Measurements from ENCODE around the gene HOXA9.

The HOXA9 gene

DNA sequence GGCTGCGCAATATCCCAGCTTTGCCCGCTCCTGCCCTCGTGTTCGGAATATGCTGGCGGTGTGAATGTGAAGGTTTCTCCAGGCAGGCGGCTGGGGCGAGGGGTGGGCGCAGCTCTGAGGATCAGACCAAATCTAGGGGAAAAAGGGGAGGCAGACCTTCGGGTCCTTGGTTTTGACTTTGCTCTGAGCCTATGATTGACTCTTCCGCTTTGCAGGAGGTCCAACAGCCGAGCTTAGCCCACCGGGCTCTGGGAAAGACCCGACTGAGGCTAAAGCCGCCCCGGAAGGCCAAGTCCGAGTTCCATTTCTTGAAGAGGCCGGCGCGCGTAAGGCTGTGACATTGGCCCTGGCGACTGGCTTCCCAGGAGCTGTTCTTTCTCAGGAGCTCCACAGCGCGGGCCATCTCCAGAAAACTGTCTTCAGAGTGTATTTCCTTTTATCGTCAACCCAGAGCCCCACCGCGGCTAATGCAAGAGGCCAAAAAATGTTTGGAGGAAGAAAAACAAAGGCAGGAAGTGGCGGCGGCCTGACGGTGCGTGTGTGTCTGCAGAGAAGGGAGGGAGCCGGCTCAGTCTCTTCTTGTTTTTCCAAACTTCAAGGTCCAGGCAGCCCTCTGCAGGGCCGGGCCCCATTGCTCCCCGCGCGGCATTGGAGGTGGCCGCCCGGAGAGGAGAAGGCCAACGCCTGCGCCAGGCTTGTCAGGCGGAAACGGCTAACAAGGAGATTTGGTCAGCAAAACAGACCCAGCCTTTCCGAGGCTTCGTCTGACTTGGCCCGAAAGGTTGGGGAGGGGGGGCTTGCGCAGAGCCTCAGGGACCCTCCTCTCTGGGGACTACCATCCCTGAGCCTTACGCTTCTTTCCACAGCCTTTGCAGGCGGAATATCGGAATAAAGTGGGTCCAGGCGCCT lies 23.3 kb upstream of the HOXA9 start:
- no peak for DNase-seq (ENCODE audit: low read depth in 2 of 2)

DNA sequence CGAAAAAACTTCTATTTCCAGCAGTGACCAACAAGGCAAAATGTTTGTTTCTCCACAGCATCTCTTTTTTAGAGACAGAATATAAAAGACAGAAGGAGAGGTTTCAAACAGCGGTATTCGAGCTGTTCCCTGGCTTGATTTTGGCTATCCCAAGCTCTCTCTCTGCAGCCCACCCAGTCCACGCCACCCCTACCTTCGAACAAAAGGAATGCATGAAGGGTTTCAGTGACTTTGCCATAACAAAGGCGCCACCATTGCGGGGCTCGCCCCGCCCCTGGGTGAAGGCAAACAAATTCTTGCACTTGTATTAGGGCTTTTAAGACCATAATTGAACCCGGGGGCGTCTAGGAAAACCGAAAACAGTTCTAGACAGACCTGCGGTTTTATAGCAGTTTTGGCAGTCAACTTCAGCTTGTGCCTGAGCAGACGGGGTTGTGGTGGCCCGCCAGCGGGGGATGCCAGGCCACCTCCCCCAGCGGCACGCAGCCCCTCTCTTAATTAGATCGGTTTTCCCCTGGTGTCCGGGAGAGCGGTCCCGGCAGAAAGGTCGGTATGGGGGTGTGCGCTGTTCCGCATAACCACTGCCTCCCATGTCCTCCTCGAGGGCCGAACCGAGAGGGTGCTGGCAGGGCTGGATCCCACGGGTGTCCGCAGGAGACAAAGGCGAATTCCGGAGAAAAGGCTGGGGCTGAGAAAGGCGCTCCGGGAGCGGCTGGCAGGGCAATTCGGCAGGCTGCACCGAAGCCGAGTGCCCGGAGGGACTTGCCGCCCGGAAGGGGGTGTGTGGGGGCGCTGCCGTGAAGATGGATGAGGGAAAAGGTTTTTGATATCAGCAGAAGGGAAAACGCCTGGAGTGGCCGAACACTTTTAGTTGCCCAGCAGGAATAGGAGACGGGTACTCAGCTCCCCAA lies 22.4 kb upstream of the HOXA9 start:
- DNase-seq (ENCODE audit: low read depth in 2 of 2), result no peak

DNA sequence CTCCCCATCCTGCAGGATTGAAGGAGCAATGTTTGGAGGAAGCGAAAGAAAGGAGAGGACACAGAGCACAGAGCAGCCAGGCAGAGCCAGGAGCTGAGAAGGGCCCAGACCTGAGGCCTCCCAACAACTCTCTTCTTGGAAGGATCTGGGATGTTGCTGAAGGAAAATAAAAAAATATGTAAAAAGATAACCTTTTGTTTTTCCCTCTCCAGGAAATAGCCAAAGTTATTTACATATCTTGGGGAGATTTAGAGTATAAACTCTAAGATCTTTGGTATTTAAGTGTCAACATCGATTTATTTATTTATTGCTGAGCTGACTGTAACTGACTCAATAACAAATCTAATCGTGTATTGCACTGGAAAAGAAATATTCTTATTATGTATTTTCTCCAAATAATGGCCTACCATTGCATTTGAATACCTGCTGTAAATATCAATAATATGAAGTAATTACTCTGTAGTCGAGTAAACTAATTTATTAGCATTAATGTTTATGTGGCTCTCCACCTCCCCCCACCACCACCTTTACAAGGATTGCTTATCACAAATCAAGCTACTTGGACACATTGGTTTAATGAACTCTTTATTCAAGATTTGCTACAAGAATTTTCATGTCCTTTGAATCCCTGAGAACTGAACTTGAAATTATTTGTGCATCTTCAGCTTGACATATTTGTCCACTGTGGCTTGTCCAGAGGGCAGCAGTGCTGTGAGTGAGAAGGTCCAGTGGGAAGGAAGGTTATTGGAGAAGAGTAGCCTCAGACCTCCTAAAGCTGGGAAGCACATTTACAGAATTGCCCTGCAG lies 21.5 kb upstream of the HOXA9 start:
- no peak for DNase-seq (ENCODE audit: low read depth in 2 of 2)

DNA sequence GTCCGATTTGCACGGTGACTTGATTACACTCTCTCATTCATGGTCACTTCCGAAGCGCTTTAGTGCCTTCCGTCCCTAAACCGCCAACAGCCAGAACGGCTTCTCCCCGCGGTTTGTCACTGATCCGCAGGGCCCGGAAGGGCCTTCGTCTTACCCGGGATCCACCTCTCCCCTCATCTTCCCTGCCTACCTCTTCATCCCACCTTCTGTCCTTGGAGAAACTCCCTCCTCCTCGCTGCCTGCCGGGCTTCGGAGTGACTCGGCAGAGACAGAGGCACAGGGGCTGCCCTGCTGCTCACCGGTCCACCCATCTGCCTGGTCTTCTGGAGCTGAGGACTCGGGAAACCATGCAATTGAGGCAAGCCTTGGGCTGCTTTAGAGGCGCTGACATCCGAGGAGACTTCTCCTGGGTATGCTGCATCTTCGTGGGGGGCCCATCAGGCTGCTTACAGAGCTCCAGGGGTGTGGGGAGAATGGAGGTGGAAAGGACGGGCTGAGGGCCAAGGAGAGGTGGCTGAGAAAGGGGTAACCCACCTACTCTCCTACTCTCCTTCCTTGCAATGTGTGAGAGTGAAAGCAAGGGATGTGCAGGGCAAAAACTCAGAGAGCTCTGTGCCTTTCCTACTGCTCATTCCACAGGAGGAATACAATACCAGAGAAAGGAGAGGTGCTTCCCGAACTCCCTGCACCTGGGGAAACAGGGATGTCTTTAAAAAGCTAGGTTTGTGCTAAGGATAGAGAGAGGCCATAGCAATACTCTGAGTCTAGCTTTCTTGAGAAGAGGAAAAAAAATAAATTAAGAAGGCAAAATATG lies 20.7 kb upstream of the HOXA9 start:
- DNase-seq (ENCODE audit: low read depth in 2 of 2), result no peak

DNA sequence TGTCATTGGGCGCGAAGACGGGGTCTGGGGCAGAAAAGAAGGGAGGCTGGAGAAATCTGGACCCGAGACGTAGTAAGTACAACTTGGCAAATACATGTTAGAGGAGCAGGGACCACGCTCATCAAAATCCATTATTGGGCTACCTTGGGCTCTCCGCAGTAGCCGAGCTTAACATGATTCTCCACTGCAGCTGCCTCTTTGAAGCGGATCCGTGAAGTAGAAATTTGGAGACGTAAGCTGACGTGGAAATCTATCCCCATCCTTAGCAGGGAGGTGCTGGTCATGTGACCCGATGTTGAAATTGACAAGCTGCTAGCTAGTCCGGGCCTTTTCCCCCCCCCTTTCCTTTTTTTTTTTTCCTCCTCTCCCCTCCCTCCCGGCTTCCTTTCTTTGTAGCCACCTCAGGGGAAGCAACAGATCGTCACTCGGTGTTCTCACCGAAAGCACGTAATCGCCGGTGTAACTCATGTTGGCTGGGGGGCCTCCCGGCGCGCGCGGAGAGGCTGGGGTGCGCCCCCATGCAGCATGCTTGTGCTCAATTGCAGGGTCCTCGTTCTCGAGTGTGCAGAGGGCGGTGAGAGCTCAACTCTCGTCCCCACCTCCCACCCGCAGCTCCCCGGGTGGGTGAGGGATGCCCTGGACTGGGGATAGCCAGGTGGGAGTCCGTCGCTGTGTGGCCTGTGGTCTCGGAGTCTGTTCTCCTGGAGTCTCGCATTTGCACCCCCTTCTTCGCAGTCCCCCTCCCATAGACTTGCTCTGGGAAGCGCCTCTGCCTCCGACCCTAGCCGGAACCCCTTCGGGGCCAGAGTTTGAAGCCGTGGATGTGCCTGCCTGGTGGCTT lies 19.9 kb upstream of the HOXA9 start, which contains the start of gene HOXA11:
Gene HOXA11 (minus strand): TSS at position 220 of the 841 bp plus-strand sequence. CDS start 88 bp downstream, at position 132.
- no peak for DNase-seq (ENCODE audit: low read depth in 2 of 2)

GRCh38 chr7:27184337-27185012 lies 19.1 kb upstream of the HOXA9 start:
- DNase-seq (ENCODE audit: low read depth in 2 of 2), result no peak

DNA sequence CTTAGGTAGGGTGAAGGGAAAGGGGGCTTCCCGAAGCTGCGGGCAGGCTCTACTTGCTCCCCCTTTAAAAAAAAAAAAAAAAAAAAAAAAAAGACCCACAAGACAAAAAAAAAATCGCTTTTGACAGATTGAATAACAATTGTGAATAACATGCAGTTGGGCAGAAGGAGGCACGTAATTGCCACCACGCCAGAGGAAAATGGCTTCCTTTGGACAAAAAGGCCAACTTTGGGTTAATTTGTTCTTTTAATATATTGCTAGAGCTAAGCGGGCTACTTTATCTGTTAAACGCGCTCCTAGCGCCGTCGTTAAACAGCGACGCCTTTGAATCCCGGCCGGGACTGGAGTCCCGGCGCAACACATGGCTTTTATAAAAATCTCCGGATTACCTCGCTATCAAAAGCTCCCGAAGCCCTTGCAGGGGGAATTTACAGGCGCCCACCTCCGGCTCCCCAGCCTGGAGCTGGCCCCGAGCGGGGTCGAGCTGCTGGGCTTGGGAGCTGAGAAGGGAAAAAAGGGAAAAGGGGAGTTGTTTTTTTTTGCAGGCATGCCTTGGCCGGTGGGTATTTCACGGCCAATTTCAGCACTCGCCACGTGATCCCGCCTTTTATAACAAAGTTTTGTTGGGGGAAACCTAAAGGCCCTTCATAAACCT lies 18.5 kb upstream of the HOXA9 start:
- DNase-seq (ENCODE audit: low read depth in 2 of 2), result no peak

DNA sequence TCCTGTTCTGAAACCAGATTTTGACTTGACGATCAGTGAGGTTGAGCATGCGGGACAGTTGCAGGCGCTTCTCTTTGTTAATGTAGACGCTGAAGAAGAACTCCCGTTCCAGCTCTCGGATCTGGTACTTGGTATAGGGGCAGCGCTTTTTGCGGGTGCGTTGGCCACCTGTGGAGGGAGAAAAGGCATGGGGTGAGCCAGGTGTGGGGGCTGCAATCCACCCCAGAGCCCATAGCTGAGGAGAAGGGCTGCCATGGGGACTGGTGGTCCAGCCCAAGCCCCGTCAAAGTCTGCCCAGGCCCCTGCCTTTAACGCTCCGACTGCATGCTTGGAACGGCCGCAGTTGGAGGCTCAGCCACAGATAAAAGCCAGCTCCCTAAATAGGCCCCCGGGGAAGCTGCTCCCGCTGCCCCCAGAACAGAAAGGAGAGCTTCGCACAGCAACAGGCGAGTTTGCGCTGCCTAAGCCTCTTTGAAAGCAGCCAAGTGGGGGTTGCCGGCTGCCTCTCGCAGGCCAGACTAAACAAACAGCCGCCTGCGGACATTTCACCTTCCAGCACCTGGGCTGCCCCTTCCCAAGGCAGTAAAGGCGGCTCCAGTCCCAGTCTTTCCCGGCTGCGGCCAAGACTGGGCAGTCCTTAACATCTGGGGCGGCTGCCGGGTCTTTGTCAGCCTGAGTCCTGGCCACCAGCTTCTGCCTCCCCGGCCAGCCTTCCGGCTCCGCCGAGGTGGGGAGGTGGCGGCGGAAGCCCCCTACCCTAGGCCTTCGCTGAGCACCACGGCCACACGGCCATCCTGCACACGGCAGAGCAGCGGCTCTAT lies 17.7 kb upstream of the HOXA9 start:
- DNase-seq (ENCODE audit: low read depth in 2 of 2), result no peak

- no peak for DNase-seq (ENCODE audit: low read depth in 2 of 2)
Observed at GRCh38 chr7:27182285-27182841, 17.0 kb upstream of the HOXA9 start.

GRCh38 chr7:27181795-27182275 lies 16.5 kb upstream of the HOXA9 start:
- DNase-seq (ENCODE audit: low read depth in 2 of 2), result no peak

DNA sequence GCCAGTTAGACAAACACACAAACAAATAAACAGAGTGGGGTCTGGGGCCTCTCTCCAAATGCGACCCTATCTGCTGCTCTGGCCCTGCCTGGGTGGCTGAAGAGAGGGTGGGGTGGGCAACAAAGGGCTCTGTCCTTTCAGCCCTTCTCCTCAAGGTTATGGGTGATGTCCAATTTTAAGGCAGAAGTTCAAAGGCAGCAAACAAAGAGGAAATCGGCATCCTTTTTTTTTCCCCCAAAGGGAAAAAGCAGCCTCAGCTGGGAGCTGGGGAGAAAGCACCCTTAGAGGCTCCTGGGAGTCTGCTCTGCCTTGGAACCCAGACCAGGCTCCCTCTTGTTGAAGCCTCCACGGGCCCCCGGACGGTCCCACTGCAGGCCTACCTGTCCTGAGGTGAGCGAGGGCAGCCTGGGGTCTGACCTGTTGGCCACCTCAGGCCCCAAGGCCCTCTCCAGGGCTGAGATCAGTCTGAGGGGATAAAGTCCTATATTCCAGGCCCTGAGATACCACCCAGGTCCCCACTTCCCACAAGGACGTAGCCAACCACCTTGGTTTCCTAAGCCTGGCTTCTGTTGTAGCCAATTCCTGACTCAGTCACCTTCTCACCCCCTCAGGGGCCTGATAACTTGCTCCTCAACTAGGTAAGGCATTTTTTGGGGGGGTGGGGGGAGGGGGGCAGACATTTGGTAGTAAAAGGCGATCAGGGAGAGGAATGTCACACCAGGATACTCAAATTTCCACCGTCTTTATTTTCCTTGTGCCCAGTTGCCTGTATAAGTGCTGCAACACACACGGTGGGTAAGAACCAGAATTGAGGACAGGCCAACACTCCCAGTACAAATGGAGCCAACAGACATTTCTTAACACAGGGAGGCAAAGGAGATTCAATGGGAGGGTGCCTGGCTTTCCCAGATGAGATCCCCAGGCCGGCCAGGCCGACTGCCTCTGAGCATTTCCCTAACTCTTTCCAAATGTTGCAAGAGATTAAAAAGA lies 15.4 kb upstream of the HOXA9 start:
- DNase-seq (ENCODE audit: low read depth in 2 of 2), result no peak

DNA sequence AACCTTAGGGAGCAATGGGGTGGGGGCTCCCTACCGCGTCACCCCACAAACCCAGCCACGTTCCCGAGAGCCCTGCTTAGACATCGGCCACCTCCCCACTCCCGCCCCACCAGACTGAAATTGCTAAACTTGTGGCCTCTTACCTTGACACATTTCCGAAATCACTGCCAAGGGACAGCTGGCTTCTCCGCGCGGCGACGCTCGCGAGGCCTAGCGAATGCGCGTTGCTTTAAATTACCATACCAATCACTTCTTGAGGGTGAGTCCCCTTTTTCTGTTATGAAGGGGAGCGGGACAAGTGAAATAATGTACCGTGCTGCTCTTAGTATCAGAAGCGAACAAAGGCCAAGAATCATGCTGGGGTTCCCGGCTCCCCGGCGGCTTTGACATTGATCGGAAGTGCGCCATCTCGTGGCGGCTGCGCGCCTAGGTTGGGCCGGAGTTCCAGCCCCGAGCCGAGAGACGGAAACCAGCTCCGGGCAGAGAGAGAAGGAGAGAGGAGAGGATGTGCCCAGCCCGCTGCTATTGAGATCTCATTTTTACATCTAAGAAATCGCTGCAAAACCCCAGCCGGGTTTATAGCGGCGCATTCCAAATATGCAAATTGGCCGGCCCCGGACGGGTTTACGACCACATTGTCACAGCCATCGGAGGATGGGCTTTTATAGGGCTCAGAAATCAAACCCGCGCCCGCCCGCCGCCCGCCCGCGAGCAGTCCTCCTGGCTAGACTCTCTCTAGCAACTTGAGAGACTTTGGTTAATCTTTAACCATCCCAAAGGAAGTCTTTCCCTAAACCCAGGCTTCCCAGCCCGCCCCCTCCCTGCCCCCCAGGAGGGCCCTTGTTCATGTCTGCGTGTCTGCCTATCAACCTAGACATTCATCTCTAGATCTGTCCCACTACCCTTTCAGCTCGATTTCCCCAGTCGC lies 14.4 kb upstream of the HOXA9 start:
- DNase-seq (ENCODE audit: low read depth in 2 of 2), result peak in 1 of 2 donors; percentile 22

GRCh38 chr7:27179030-27179429 lies 13.7 kb upstream of the HOXA9 start:
- no peak for DNase-seq (ENCODE audit: low read depth in 2 of 2)

GRCh38 chr7:27178366-27178765 lies 13.0 kb upstream of the HOXA9 start:
- no peak for DNase-seq (ENCODE audit: low read depth in 2 of 2)

- DNase-seq (ENCODE audit: low read depth in 2 of 2), result no peak
Observed at GRCh38 chr7:27177795-27178320, 12.5 kb upstream of the HOXA9 start.

Data from activated CD8-positive, alpha-beta memory T cell treated with anti-CD3 and anti-CD28 coated beads for 4 hours (primary cell).